Endothelial cell of umbilical vein (primary cell): ENCODE results near the gene NUMBL. TPM values are rescaled to one million over a fixed set of nuclear protein-coding genes. Genes with fewer than 3 reads are reported as not detected.
"Not testable (repeated sequence)": the region's sequence is repeated elsewhere in the genome, so short reads cannot be mapped to it uniquely, and the experiment has no call there.

ENCODE experiments used
- BruUV-seq: library from RNA; stranded (reverse); fragments of 400-500 nt; replicated peaks from 2 replicates; lab custom pipeline; 2021; lab: Mats Ljungman, UMichigan
- CTCF ChIA-PET: fragments of 300-600, 350-600 bp; sonication (Branson Sonifier 250); formaldehyde crosslinking; loops from one replicate; lab custom pipeline; 2021; ENCODE audit warnings: antibody characterized with exemption, inconsistent platforms; lab: Charles Lee
- POLR2A ChIA-PET: fragments of 300-600, 350-600 bp; sonication (Branson Sonifier 250); formaldehyde crosslinking; loops from one replicate; lab custom pipeline; 2021; ENCODE audit warnings: antibody characterized with exemption, inconsistent platforms; lab: Charles Lee
- DNase-seq: peaks from one replicate; pipeline ENCODE4 v3.0.0-alpha.2; 2011; ENCODE audit warnings: low read depth, low spot score
- FAIRE-seq: peaks from 2 replicates; lab custom pipeline; 2011; peaks lifted over from hg19 to GRCh38; lab: Jason Lieb, UNC
- H2AFZ ChIP-seq: 2 replicates; pipeline ENCODE4 v1.6.0; 2012; ENCODE audit warnings: low read depth, low read length, control low read depth, inconsistent platforms
- H3K27ac ChIP-seq: 2 replicates; pipeline ENCODE4 v1.5.1; 2011; ENCODE audit warnings: low read depth, mild to moderate bottlenecking, control low read depth, low read length, moderate library complexity; ENCODE audit not compliant: insufficient read depth
- H3K27me3 ChIP-seq, 2 experiments: 2 replicates each; pipeline versions ENCODE4 v1.6.0 to v1.6.1; 2011; ENCODE audit warnings: low read length in 2 of 2, mixed read lengths in 1 of 2; ENCODE audit not compliant: control insufficient read depth in 2 of 2, insufficient read depth in 2 of 2
- H3K36me3 ChIP-seq, 2 experiments: 2 replicates in 1 of 2; 3 replicates in 1 of 2; pipeline ENCODE4 v1.5.1; 2011; ENCODE audit warnings: low read length in 2 of 2, mild to moderate bottlenecking in 1 of 2, moderate library complexity in 1 of 2; ENCODE audit not compliant: control insufficient read depth in 2 of 2, insufficient read depth in 2 of 2; ENCODE audit errors: extremely low read depth in 1 of 2
- H3K4me1 ChIP-seq: 3 replicates; pipeline ENCODE4 v1.5.1; 2011; ENCODE audit warnings: mild to moderate bottlenecking, low read length; ENCODE audit not compliant: control insufficient read depth, insufficient read depth; ENCODE audit errors: extremely low read depth
- H3K4me2 ChIP-seq: 2 replicates; pipeline ENCODE4 v1.6.1; 2011; ENCODE audit warnings: low read length, control low read depth, mixed read lengths; ENCODE audit not compliant: insufficient read depth
- H3K4me3 ChIP-seq, 3 experiments: fragments of 200-600 bp in 1 of 3; sonication (generic), shearing (Covaris generic) in 1 of 3; replicated peaks in 1 of 3; 2 replicates each; pipeline ENCODE4 v1.5.1; 2011 to 2016; ENCODE audit warnings: control low read depth in 3 of 3, low read length in 3 of 3, mild to moderate bottlenecking in 2 of 3, inconsistent platforms in 1 of 3, low read depth in 1 of 3, moderate library complexity in 1 of 3; ENCODE audit not compliant: insufficient read depth in 1 of 3
- H3K79me2 ChIP-seq: 2 replicates; pipeline ENCODE4 v1.6.0; 2012; ENCODE audit warnings: low read length, inconsistent platforms; ENCODE audit not compliant: control insufficient read depth, insufficient read depth
- H3K9ac ChIP-seq: replicated peaks from 2 replicates; pipeline ENCODE3; 2011; ENCODE audit warnings: low read length, control low read depth; ENCODE audit not compliant: insufficient read depth; ENCODE audit errors: extremely low read depth
- H3K9me1 ChIP-seq: replicated peaks from 3 replicates; pipeline ENCODE4 v1.6.0; 2011; ENCODE audit warnings: mild to moderate bottlenecking, low read length; ENCODE audit not compliant: control insufficient read depth, insufficient read depth; ENCODE audit errors: extremely low read depth
- H3K9me3 ChIP-seq: replicated peaks from 2 replicates; pipeline ENCODE4 v1.5.1; 2012; ENCODE audit warnings: low read length, inconsistent platforms; ENCODE audit not compliant: control insufficient read depth, insufficient read depth
- H4K20me1 ChIP-seq: replicated peaks from 2 replicates; pipeline ENCODE3; 2011; ENCODE audit warnings: mild to moderate bottlenecking, low read length; ENCODE audit not compliant: control insufficient read depth, insufficient read depth; ENCODE audit errors: extremely low read depth
- FOS ChIP-seq: IDR thresholded peaks from 2 replicates; pipeline ENCODE4 v1.6.1; 2011; ENCODE audit warnings: mild to moderate bottlenecking, low read length, moderate library complexity, borderline replicate concordance; ENCODE audit not compliant: insufficient read depth
- GATA2 ChIP-seq: IDR thresholded peaks from 2 replicates; pipeline ENCODE4 v1.7.0; 2011; ENCODE audit warnings: low read depth, mild to moderate bottlenecking, moderate library complexity, mixed read lengths, low read length; ENCODE audit not compliant: insufficient read length, insufficient read depth
- JUN ChIP-seq: IDR thresholded peaks from 2 replicates; pipeline ENCODE4 v1.6.1; 2011; ENCODE audit warnings: borderline replicate concordance, low read depth; ENCODE audit not compliant: insufficient read length, insufficient read depth
- MAX ChIP-seq: IDR thresholded peaks from 2 replicates; pipeline ENCODE4 v1.6.1; 2011; ENCODE audit not compliant: insufficient read depth, insufficient read length
- POLR2A ChIP-seq: IDR thresholded peaks from 2 replicates; pipeline ENCODE4 v1.6.1; 2012; ENCODE audit warnings: low read depth, mild to moderate bottlenecking, control low read depth, low read length
- dilution Hi-C: fragments of 300-500 bp; cut with MboI; formaldehyde crosslinking; loops from one replicate; pipeline ENCODE4 v1.15.0; 2019; ENCODE audit warnings: low sequenced_read_pairs; ENCODE audit not compliant: extremely low pct_ligation_motif_present
- intact Hi-C: fragments of 100-400 bp; cut with micrococcal nuclease; formaldehyde crosslinking; loops from one replicate; pipeline ENCODE4 v1.10.0; 2022
- polyA plus RNA-seq, 4 experiments: library from polyadenylated mRNA; depleted of rRNA in 3 of 4; stranded (reverse) in 3 of 4; unstranded in 1 of 4; fragments of >200 nt; gene quantifications; 2 replicates each; pipeline versions ENCODE4 v1.2.1 to v1.2.3, GENCODE V29; 2011 to 2012; ENCODE audit warnings: missing spikeins in 1 of 4
- total RNA-seq: library from RNA; stranded (reverse); gene quantifications from 2 replicates; pipeline ENCODE4 v1.2.3, GENCODE V29; 2021

NUMBL gene
- total and polyA plus RNA-seq, 2 donors (not counting 3 experiments of a cell fraction or from before 2014, with no cell fraction given), result 21.5 to 46.7 TPM

GRCh38 chr19:40658031-40658430 is 32.4 kb downstream of the NUMBL start:
- H3K4me1 ChIP-seq, result no peaks in the 10 kb centered on the region
- H3K27me3 ChIP-seq, result no peaks in the 10 kb centered on the region
- H3K27ac ChIP-seq, result no peak overlapping the region
- no TSS peak for BruUV-seq
- no peak overlapping the region for H3K4me2 ChIP-seq
- CTCF ChIA-PET, result interaction anchor here (1.2 to 1.6 kb wide), 2 partner anchors 23 to 486 kb away, joined by 4 to 7 read pairs; no protein-coding TSS in a partner anchor
- no peaks in the 10 kb centered on the region for H3K36me3 ChIP-seq
- no peaks in the 10 kb centered on the region for H3K9me1 ChIP-seq
- no peaks in the 10 kb centered on the region for H3K79me2 ChIP-seq
- POLR2A ChIA-PET, result no interaction called here
- no peaks in the 10 kb centered on the region for H3K9me3 ChIP-seq
- TF ChIP-seq POLR2A, result no peak
- TF ChIP-seq GATA2, result no peak
- TF ChIP-seq FOS, result no peak
- no peak for TF ChIP-seq JUN
- TF ChIP-seq MAX, result no peak
- FAIRE-seq, result no peak
- no peak for DNase-seq
- H3K9ac ChIP-seq, result no peak overlapping the region
- H2AFZ ChIP-seq, result no peak overlapping the region
- intact Hi-C loops (no loop called here), dilution Hi-C loops (no loop called here)
- H3K4me3 ChIP-seq, result no peak overlapping the region
- H4K20me1 ChIP-seq, result no peaks in the 10 kb centered on the region

GRCh38 chr19:40655684-40656083 is 34.8 kb downstream of the NUMBL start:
- H3K9me3 ChIP-seq, H3K9me1 ChIP-seq, FAIRE-seq, BruUV-seq, H4K20me1 ChIP-seq, H3K36me3 ChIP-seq, H3K79me2 ChIP-seq, H2AFZ ChIP-seq, DNase-seq, H3K27ac ChIP-seq, H3K4me3 ChIP-seq, H3K4me2 ChIP-seq, H3K27me3 ChIP-seq, H3K9ac ChIP-seq, H3K4me1 ChIP-seq, intact Hi-C loops, dilution Hi-C loops, POLR2A ChIA-PET, CTCF ChIA-PET: not testable (repeated sequence)

- H2AFZ ChIP-seq, H3K27ac ChIP-seq, H3K36me3 ChIP-seq, POLR2A ChIA-PET, H3K27me3 ChIP-seq, dilution Hi-C loops, H3K9me1 ChIP-seq, H3K4me3 ChIP-seq, DNase-seq, H3K4me1 ChIP-seq, H3K9ac ChIP-seq, FAIRE-seq, H3K4me2 ChIP-seq, BruUV-seq, intact Hi-C loops, H3K9me3 ChIP-seq, H3K79me2 ChIP-seq, H4K20me1 ChIP-seq: not testable (repeated sequence)
- CTCF ChIA-PET, result interaction anchor here (1.2 to 2.0 kb wide), 3 partner anchors 9 to 18 kb away, joined by 4 to 10 read pairs (median 6); no protein-coding TSS in a partner anchor
Measured at GRCh38 chr19:40652303-40652702, 38.1 kb downstream of the NUMBL start.
